Tibial nerve (tissue), 3 donors: ENCODE measurements around the gene STXBP4.

Experiments used
- CTCF ChIP-seq, 5 experiments: fragments of 200-600 bp in 3 of 5; fragments of 450-650 bp in 2 of 5; sonication (generic) in 3 of 5; IDR thresholded peaks; one replicate each; pipeline ENCODE4 v1.5.1; 2016 to 2019; ENCODE audit warnings: antibody characterized with exemption in 5 of 5, mild to moderate bottlenecking in 3 of 5, moderate library complexity in 2 of 5
- POLR2A ChIP-seq, 2 donors: fragments of 450-650 bp; IDR thresholded peaks; one replicate each; pipeline ENCODE4 v1.6.1; 2017; ENCODE audit warnings: antibody characterized with exemption in 2 of 2, mild to moderate bottlenecking in 2 of 2, moderate library complexity in 2 of 2

GRCh38 chr17:54937018-54937417, 31.5 kb upstream of the STXBP4 start:
- TF ChIP-seq POLR2A (IDR thresholded peaks at IDR 0.05) (no peak), CTCF (IDR thresholded peaks at IDR 0.05) (no peak)
